NCI-H2107 treated with DMSO at 0.1 percent for 48 hours (cell line): ENCODE results near the gene DRC3.
"Not testable (repeated sequence)": the region's sequence is repeated elsewhere in the genome, so short reads cannot be mapped to it uniquely, and the experiment has no call there.

Experiments
- DNase-seq: peaks from one replicate; lab custom pipeline; 2025; ENCODE audit not compliant: unreplicated experiment; lab: John Stamatoyannopoulos, UW

Gene DRC3

DNA sequence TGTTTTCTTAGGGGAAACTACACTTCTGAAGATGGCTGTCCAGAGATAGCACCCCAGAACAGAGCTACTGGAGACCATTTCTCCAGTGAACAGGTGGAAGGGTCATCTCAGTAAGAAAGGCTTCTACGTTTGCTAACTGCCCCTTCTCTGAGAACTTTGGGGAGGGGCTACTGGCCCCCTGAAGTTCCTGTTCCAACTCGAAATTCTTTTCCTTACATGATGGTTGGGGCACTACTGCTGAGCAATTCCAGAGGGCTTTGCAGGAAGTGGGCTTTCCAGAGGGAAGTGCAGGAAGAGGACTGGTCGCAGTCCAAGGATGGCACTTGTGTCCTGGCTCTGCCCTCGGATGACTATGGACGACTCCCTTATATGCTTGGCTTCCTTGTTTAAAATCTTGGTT, 31.6 kb upstream of the DRC3 start:
- no peak for DNase-seq

DNA sequence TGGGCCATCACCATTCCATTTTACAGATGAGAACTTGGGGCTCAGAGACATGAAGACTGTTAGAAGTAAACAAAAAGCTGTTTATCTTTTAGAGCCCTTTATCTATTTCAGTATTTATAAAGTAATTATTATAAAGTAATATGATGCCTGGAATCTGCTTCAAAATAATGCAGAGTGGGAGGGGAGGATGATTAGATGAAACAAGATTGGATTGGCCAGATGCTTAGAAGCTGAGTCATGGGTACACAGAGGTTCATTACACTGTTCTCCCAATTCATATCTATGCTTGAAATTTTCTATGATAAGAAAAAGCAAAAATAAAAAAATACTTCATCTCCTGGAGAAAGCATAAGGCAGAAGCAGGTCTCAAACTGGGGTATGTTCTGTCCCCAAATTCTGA, 29.8 kb upstream of the DRC3 start:
- DNase-seq, result no peak

DNA sequence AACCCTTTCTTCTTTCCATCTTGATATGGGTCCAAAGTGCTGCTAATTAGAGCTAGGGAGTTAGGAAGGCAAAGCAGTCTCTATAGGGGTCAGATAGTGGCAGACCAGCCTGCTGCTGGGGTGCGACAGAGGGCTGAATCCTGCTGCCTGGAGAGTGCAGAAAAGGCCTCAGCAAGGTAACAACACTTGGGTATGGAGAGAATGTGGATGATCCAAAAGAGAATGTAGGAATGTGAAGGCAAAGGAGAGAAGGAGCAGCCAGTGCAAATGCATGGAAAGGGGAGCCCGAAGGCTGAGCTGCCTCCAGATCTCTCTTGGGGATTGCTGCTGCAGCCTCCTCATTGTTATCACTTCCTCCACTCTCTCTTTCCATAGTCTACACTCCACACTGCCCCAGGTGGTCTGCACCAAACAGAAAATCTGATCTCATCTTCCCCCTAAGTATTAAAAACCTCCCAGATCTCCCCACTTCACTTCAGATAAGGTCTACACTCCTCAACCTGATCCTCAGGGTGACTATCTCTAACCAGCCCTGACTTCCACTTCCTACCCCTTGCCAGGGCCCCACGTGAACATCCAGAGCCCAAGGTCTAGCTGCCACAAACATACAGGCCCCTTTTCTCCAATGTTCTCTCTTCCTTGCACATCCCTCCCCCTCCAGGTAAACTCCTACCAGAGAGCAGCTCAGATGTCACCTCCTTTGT, 29.2 kb upstream of the DRC3 start:
- no peak for DNase-seq

DNA sequence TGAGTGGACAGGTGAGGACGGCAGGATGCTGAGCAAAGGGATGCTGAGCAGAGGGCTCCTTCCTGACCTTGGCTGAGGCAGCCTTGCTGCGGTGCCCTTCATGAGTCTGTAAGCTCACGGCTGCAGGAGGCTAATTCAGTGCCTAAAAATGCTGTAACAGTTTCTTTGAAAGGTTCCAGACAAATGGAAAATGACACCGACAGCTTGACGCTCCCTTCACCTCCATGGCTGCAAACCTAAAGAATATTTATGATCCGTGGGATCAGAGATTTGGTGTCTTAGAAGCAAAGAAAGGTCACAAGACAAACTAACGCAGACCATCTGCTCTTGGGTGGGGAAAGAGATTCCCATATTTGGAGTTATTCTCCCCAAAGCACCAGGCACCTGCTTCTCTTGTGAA, 28.4 kb upstream of the DRC3 start:
- no peak for DNase-seq

DNA sequence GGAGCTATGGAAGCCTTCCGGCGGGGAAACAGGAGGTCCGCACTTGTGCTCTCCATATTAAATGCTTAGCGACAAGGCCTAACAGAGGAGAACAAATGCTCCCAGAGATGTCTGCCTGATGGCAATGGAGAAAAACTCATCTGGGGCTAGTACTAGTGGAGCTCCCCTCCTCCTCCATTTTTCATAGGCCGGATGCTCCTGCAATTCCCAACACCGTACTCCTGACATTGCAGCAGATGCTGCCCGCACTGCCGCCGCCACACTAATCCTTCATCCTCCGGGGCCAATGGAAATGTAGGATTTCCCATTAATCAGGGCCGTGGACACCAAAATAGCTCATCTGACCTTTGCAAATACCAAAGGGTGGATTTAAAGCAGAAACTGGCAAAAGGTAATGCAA, 27.9 kb upstream of the DRC3 start:
- no peak for DNase-seq

DNA sequence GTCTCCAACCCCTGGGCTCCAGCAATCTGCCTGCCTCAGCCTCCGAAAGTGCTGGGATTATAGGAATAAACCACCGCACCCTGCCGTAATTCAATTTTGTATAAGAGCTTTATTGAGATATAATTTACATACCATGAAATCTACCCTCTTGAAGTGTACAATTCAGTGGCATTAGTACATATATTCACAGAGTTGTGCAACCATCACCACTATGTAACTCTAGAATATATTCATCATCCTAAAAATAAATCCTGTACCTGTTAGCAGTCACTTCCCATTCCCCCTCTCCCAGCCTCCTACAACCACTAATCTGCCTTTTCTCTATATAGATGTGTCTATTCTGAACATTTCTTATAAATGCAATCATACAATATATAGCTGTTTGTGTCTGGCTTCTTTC, 26.6 kb upstream of the DRC3 start:
- no peak for DNase-seq

DNA sequence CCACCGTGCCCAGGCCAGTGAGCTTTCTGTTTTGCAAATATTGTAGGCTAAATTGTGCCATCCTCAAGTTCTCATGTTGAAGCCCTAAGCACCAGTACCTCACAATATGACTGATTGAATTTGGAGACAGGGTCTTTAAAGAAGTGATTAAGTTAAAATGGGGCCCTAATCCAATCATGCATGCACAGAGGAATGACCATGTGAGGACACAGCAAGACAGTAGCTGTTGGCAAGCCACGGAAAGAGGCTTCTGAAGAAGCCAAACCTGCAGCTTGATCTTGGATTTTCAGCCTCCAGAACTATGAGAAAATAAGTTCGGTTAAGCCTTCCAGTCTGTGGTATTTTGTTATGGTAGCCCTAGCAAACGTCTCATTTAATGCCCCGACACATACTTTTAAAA, 25.4 kb upstream of the DRC3 start:
- no peak for DNase-seq

DNA sequence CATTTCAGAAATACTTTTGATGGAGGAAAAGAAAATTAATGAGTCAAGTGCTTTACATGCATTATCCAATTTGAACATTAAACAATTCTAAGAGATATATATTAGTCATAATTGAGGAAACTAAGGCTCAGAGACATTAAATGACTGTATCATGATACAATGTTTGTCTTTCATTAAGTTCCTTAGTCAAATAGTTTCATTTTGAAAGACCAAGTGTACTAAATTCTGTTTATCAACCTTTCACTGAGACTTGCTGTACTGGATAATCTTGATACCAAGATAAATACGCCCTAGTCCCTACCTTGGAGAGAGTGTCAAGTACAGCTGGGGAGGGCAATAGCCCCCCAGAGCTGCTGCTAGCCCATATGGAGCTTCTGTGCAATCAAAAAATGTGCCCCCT, 24.7 kb upstream of the DRC3 start:
- no peak for DNase-seq

DNA sequence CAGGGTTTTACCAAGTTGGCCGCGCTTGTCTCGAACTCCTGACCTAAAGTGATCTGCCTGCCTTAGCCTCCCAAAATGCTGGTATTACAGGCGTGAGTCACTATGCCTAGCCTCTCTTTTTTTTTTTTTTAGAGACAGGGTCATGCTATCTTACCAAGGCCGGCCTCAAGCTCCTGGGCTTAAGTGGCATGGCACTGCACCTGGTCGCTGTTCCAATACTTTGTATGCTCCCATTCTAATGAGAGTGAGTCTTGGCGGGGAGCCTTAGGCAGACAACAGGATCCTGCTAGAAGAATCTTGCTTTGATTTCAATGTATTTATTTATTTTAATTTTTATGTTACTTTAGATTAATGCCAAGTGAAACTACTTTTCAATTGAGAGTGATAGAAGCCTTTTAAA, 22.3 kb upstream of the DRC3 start:
- DNase-seq, result no peak

DNA sequence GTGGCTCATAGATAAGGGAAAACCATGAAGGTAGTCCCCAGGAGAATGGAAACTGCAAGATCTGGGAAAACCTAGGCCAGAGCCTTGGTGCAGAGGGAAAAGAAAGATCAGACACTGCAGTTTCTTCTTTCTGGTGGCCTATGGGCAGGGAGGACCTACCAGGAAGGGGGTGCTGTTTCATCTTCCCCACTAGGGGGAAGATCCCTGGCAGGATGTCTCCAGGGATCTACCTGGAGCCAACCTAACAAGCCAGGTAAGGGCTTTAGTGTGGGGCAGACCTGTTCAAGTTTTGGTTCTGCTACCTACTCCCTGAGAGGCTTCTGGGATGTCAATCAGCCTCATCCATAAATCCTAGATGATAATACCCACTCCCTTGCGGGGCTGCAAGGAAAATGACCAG, 21.9 kb upstream of the DRC3 start:
- DNase-seq, result no peak

DNA sequence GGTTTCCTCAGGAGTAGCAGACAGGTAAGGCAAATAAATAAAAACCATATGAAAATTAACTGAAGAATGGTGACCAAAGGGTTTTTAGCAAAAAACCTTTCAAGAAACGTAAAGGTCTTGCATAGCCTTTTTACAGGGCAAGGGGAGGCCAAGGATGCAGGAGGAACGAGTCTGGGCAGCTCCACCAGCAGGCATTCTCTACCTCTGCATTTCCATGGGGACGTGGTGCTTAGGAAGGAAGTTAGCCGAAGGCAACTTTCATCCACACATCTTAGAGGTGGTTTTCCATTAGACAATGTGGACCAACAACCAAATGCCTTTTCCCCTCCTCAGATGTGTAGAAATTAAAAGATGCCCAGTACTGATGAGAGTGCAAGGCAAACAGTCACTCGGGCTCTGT, 21.1 kb upstream of the DRC3 start:
- no peak for DNase-seq

DNA sequence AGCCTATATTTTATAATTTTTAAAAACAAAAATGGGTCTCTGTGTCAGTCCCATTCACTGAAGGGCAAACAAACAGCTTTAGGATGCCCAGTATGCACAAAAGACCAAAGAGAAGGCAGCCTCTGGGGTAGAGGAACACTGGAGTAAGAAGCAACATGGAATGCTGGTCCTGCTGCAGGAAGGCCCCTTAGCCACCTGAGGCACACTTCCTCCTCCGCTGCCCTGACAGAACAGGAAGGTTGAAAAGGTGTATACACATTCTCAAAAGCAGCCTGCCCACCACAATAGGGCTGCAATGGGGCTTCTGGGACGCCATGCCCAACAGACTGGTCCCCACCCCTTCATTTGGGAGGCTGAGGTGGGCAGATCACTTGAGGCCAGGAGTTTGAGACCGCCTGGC, 20.0 kb upstream of the DRC3 start:
- DNase-seq, result no peak

DNA sequence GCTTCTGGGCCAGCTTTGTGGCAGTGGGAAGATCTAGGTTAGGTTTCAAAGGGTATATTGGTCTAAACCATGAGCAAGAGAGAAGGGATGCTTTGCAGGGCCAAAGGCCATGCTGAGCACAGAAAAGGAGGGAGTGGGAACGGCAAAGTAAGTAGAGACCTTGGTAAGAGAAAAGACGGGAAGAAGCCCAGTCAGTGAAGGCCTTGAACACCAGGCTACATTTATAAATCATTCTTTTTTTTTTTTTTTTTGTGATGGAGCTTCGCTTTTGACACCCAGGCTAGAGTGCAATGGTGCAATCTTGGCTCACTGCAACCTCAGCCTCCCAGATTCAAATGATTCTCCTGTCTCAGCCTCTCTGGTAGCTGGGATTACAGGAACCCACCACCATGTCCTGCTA, 18.6 kb upstream of the DRC3 start:
- DNase-seq, result no peak

DNA sequence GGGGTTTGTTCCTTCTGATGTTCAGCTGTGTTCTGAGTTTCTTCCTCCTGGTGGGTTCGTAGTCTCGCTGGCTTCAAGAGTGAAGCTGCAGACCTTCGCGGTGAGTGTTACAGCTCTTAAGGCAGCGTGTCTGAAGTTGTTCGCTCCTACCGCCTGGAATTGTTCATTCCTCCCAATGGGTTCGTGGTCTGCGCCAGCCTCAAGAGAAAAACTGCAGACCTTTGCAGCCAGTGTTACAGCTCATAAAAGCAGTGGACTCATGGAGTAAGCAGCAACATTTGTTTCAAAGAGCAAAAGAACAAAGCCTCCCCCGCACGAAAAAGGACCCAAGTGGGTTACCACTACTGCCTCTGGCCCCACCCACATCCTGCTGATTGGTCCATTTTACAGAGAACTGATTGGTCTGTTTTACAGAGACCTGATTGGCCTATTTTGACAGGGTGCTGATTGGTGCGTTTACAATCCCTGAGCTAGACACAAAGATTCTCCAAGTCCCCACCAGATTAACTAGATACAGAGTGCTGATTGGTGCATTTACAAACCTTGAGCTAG, 16.8 kb upstream of the DRC3 start:
- not testable (repeated sequence) for DNase-seq

DNA sequence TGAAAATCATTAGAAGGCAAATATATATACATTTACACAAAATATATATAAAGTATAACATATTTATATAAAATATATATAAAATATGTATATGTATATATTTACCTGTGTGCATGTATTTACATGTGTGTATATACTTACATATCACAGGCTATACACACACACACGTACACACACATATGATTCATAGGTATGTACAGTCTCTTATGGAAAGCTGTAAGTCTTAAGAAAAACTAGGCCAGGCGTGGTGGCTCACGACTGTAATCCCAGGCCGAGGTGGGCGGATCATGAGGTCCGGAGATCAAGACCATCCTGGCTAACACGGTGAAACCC, 15.1 kb upstream of the DRC3 start:
- DNase-seq, result no peak

DNA sequence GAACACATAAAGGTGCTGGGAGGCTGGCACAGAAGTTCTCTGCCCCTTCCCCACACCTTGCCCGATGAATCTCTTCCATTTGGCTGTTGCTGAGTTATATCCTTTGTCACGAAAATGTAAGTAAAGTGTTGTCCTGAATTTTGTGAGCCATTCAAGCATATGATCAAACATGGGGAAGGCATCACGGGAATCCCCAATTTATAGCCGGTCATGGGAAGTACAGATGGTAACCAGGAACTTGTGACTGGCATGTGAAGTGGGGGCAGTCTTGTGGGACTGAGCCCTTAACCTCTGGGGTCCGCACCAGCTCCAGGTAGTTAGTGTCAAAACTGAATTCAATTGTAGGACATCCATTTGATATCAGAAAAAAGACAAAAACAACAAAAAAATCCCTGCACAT, 13.7 kb upstream of the DRC3 start:
- no peak for DNase-seq

DNA sequence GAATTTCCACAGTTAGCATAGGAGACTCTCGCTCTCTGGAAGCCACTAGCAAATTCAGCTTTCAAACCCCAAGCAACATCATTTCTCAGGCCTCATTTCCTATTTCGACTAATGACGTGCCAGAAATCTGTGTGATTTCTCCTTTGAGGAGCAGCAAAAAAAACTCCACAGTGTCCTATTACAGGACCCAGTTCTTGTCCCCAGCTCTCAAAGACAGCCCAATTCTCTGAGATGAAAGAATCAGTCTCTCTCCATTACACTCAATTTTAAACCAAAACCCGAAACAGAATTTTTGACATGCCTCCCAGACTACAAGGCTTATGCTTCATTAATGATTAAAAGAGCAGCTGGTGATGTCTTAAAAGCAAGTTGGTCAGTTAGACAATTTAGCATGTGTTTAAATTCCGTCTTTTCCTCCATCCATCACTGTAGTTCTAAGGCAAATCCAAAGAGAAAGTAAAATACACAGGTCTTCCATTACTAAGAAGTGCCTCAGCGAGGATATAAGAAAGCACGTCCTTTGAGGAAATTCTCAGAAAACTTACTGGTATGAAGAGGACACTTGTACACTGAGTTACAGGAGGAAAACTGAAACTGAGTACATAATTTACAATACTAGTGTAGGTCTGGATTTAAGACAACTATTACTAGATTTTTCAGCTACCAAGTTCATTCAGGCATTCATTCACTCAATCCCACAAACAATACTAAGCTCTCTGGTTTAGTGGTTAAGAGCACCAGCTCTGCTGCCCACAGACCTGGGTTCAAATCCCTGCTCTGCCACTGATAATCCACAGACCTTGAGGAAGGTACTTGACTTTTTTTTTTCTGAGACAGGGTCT, 12.9 kb upstream of the DRC3 start:
- no peak for DNase-seq

DNA sequence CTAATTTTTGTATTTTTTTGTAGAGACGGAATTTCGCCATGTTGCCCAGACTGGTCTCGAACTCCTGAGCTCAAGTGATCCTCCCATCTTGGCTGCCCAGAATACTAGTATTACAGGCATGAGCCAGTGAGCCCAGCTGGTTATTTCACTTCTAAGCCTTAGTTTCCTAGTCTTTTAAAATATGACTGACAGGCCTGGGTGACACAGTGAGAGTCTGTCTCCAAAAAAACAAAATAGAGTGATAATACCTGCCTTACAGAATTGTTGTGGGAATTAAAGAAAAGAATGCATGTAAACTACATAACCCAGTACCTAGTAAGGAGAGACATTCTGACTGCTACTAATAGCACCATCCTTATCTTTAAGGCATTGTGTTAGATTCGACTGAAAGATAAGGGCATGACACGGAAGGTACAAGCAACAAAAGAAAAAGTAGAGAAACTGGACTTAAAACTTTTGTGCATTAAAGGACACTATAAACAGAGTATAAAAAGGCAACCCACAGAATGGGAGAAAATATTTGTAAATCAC, 12.1 kb upstream of the DRC3 start:
- DNase-seq, result no peak

DNA sequence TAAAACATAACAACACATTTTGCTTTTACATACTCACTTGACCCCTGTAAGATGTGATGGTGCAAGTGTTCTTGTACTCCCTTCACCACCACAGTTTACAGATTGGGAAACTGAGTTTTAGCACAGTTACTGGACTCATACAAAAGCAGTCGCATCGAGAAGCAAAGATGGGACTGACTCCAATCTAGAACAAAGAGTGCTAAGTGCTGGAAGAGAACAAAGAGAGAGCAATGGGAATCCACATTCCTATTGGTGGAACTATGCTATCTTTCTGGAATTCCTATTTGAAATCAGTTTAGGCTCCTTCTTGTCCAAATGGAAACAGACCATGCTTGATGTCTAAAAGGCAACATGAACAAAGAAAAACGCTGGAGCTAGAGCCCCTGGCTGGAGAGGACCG, 9.6 kb upstream of the DRC3 start:
- no peak for DNase-seq

DNA sequence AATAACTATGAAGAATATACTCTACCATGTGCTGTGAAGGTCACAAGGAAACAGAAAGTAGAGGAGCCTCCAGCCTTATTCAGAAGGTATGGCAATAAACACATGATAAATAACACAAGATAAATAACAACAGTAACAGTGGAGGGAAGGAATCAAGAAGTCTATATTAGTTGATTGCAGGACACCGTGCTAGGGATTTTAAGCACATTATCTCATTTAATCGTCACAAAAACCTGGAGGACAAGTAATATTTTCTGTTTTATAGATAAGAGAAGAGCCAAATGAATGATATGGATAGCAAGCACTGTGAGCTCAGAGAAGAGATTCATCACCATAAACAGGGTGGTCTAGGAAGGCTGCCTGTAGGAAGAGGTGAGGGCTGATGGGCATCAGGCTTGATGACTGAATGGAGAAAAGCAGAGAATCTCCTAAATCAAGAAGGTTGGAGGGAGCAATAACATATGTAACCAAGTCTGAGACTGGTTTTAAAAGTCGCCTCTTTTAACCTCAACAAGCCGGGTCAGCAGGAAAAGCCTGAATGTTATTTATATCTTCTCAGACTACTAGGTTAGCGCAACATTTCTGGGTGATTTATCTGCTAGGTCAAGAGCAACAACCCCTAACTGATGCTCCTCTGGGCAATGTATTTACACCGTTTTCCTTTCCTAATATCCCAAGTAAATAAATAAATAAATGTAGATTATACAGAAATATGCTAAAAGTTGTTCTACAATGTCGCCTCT, 8.8 kb upstream of the DRC3 start:
- DNase-seq, result no peak

DNA sequence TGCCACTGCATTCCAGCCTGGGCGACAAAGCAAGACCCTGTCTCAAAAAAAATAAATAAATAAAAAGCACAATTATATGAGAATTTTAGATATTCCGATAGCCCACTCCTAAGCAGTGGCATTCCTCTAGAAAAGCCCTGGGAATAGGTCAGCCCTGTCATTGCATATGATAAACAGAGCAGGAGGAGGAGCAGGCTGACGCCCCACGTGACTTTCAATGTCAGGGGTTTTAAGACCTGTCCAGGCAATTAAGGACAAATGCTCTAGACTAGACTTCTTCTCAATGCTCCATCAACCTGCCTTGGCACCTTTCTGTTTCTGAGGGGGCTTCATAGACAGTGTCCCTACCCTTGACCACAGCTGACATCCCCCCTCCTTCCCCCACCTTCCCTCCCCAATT, 8.0 kb upstream of the DRC3 start:
- DNase-seq, result no peak
